Measurements from ENCODE around the gene MCM10.

GRCh38 chr10:13233358-13233757, 72.0 kb downstream of the MCM10 start:
- TF ChIP-seq POLR2A (IDR thresholded peaks at IDR 0.05) (no peak), EP300 (IDR thresholded peaks at IDR 0.05) (no peak), CTCF (IDR thresholded peaks at IDR 0.05) (no peak)
